HG03469 (cell line): ENCODE measurements around the gene CABS1.

Source experiments
- ATAC-seq: cut with Tn5 transposase; IDR thresholded peaks from one replicate; pipeline ENCODE4 v1.9.1; 2021; ENCODE audit warnings: mild to moderate bottlenecking, moderate library complexity, moderate number of reproducible peaks; ENCODE audit not compliant: unreplicated experiment

CABS1 gene

DNA sequence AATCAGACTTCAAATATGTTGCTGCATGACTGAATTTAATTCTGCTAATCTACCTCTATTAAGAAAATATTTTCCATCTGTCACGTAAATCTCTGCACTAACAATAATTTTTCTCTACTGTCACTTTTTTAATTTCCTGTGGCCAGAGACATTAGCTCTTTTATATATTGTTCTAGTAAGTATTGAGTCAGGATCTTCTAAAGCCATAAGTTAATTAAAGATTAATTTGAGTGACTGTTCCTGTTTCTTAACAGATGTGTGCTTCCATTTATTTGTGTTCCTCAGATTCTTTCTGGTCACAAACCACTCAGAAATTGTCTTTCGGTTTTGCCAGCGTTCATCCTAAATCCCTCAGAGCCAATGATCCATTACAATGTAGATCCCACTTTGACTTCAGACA lies 45.8 kb downstream of the CABS1 start:
- ATAC-seq, result no peak

DNA sequence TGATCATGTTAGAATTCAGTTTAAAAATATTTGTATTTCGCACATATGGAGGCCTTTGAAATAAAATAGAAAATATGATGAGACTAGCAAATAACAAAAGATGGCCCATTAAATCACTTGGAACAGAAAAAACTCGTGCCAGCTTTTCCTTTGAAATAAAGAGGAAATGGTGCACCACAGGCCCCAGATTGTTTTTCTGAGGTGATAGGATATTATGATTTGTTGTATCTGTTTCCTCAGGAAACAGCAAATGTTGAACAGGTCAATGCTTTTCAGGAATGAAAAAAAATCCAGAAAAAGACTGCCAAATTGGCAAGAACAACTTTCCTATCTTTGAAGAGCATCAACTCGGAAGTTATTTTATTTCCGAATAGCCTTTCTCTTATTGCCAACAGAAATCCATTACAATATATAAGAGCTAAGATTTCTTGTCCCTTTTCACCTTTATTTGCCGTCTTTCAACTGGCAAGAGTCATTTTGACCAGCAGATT lies 48.0 kb downstream of the CABS1 start, which contains the start of gene SMR3B:
SMR3B (plus strand) TSS at position 441 of the 491 bp plus-strand sequence. CDS start 1,380 bp downstream, outside the sequence.
- ATAC-seq, result no peak
